ENCODE measurements around the gene SAP30BP. TPM values are rescaled to one million over a fixed set of nuclear protein-coding genes. Genes with fewer than 3 reads are reported as not detected.

The SAP30BP gene
- total and polyA plus RNA-seq, 10 of the 15 experiments (the other 5 are each of a cell fraction or from before 2014, with no cell fraction given) = 57.9 to 166 (median 94.5) TPM

GRCh38 chr17:75756451-75757085 is 89.4 kb downstream of the SAP30BP start:
- no peak for ATAC-seq
- no peak for FAIRE-seq
- ChIA-PET RAD21 (ENCODE audit: unreplicated experiment) (no interaction called here), CTCF (interaction anchor here (0.8 to 4.3 kb wide), 3 partner anchors 8 to 137 kb away, joined by 3 to 75 read pairs (median 3); partner anchors contain the start of gene GALK1), SMC1A (ENCODE audit: uncharacterized antibody, unreplicated experiment) (no interaction called here), POLR2A (interaction anchor here (0.6 kb wide), 1 partner anchor 233 kb away, joined by 3 read pairs; no protein-coding TSS in a partner anchor)
- 90% methylated on average over 28 of the region's 29 CpGs for WGBS (ENCODE audit: insufficient coverage, insufficient replicate concordance, low lambda C conversion rate, missing lambda C conversion rate)
- TF ChIP-seq GATAD2B (conservative IDR thresholded peaks at IDR 0.05; ENCODE audit: low read depth) = no peak
- no peak for TF ChIP-seq SIN3A (IDR thresholded peaks at IDR 0.05; ENCODE audit: low read depth, low read length)
- no peak for TF ChIP-seq PBX3 (IDR thresholded peaks at IDR 0.05; ENCODE audit: insufficient replicate concordance, low read depth, low read length)
- TF ChIP-seq TCF7 (IDR thresholded peaks at IDR 0.05; ENCODE audit: borderline replicate concordance) = no peak
- TF ChIP-seq PAX5 (IDR thresholded peaks at IDR 0.05; ENCODE audit: borderline replicate concordance, low read depth, low read length) = no peak
- TF ChIP-seq ASH2L (IDR thresholded peaks at IDR 0.05; ENCODE audit: borderline replicate concordance, low read depth) = no peak
- no peak for TF ChIP-seq SUZ12 (IDR thresholded peaks at IDR 0.05; ENCODE audit: unreplicated experiment)
- TF ChIP-seq TAF1 (IDR thresholded peaks at IDR 0.05; ENCODE audit: borderline replicate concordance, low read depth, low read length) = no peak
- in situ Hi-C loops (cut with MboI) = no loop called here
- peaks cover 10% of the 10 kb centered on the region for H3K4me1 ChIP-seq (ENCODE audit: control insufficient read depth, insufficient read depth, low read length)
- no TSS peak for BruUV-seq (replicated peaks)
- intact Hi-C loops (cut with micrococcal nuclease; ENCODE audit: unreplicated experiment) = no loop called here
- no peak for DNase-seq (ENCODE audit: low read depth, low spot score)
- H2AFZ ChIP-seq (ENCODE audit: control insufficient read depth, low read depth, low read length) = no peak overlapping the region
- no peaks in the 10 kb centered on the region for H3K36me3 ChIP-seq (ENCODE audit: control insufficient read depth in 2 of 2, insufficient read depth in 2 of 2, low read length in 1 of 2)
- no peaks in the 10 kb centered on the region for H4K20me1 ChIP-seq (ENCODE audit: control insufficient read depth, insufficient read depth)
- H3K4me3 ChIP-seq = no peak overlapping the region
- no peak overlapping the region for H3K9ac ChIP-seq (ENCODE audit: control insufficient read depth, insufficient read depth, low read length)
- no peak overlapping the region for H3K27ac ChIP-seq (ENCODE audit: control insufficient read depth, insufficient read depth)
- no peaks in the 10 kb centered on the region for H3K27me3 ChIP-seq (replicated peaks in 1 of 2; ENCODE audit: control insufficient read depth in 2 of 2, insufficient read depth in 2 of 2, low read length in 1 of 2)
- H3K4me2 ChIP-seq (ENCODE audit: control insufficient read depth, insufficient read depth) = no peak overlapping the region
- H3K9me3 ChIP-seq (replicated peaks; ENCODE audit: control insufficient read depth, insufficient read depth, low read length) = no peaks in the 10 kb centered on the region
- H3K79me2 ChIP-seq (ENCODE audit: control insufficient read depth, insufficient read depth, low read length) = no peaks in the 10 kb centered on the region
